Neural cell (in vitro differentiated cells): ENCODE results near the gene GPR33. TPM values are rescaled to one million over a fixed set of nuclear protein-coding genes. Genes with fewer than 3 reads are reported as not detected.

Experiments used
- H2AFZ ChIP-seq: fragments of 200-600, 300-800 bp; sonication (generic), shearing (Covaris generic); 2 replicates; pipeline ENCODE4 v1.6.0; 2014; ENCODE audit warnings: low read depth, mild to moderate bottlenecking, antibody characterized with exemption, low read length, moderate library complexity
- H3F3A ChIP-seq: fragments of 200-600 bp; shearing (Covaris generic); 2 replicates; pipeline ENCODE4 v1.6.1; 2016; ENCODE audit warnings: mild to moderate bottlenecking, moderate library complexity, mixed read lengths, antibody characterized with exemption, low read length; ENCODE audit not compliant: insufficient read depth, poor library complexity, severe bottlenecking
- H3K27ac ChIP-seq: fragments of 200-600, 300-800 bp; sonication (generic), shearing (Covaris generic); 2 replicates; pipeline ENCODE4 v1.5.1; 2014; ENCODE audit warnings: mild to moderate bottlenecking, low read length, moderate library complexity
- H3K27me3 ChIP-seq: fragments of 300-800, 200-600 bp; sonication (generic), shearing (Covaris generic); 2 replicates; pipeline ENCODE4 v1.6.0; 2014; ENCODE audit warnings: mild to moderate bottlenecking, low read depth, low read length, moderate library complexity; ENCODE audit not compliant: insufficient read depth
- H3K36me3 ChIP-seq: fragments of 300-800, 200-600 bp; sonication (generic), shearing (Covaris generic); 2 replicates; pipeline ENCODE4 v1.5.1; 2014; ENCODE audit warnings: mild to moderate bottlenecking, antibody characterized with exemption, low read length, moderate library complexity; ENCODE audit not compliant: insufficient read depth
- H3K4me2 ChIP-seq: fragments of 300-800, 200-600 bp; sonication (generic), shearing (Covaris generic); 2 replicates; pipeline ENCODE4 v1.6.0; 2014; ENCODE audit warnings: mild to moderate bottlenecking, low read length
- H3K4me3 ChIP-seq: fragments of 300-800, 200-600 bp; sonication (generic), shearing (Covaris generic); 2 replicates; pipeline ENCODE4 v1.5.1; 2014; ENCODE audit warnings: mild to moderate bottlenecking, low read length, moderate library complexity
- H3K79me2 ChIP-seq: fragments of 200-600 bp; shearing (Covaris generic); replicated peaks from 2 replicates; pipeline ENCODE4 v1.6.0; 2014; ENCODE audit warnings: mild to moderate bottlenecking, low read length, moderate library complexity; ENCODE audit not compliant: insufficient read depth
- H3K9ac ChIP-seq: fragments of 300-800, 200-600 bp; sonication (generic), shearing (Covaris generic); 2 replicates; pipeline ENCODE4 v1.6.1; 2016; ENCODE audit warnings: mild to moderate bottlenecking, low read length, mixed read lengths
- H3K9me2 ChIP-seq: fragments of 200-600 bp; shearing (Covaris generic); 2 replicates; pipeline ENCODE4 v1.6.1; 2016; ENCODE audit warnings: mild to moderate bottlenecking, low read length, mixed read lengths; ENCODE audit not compliant: insufficient read depth
- H3K9me3 ChIP-seq: fragments of 200-600, 300-800 bp; sonication (generic), shearing (Covaris generic); 2 replicates; pipeline ENCODE4 v1.6.1; 2016; ENCODE audit warnings: mild to moderate bottlenecking, mixed run types, low read length, moderate library complexity, mixed read lengths
- H4K20me1 ChIP-seq: fragments of 200-600 bp; shearing (Covaris generic); 2 replicates; pipeline ENCODE4 v1.6.1; 2016; ENCODE audit warnings: mild to moderate bottlenecking, mixed run types; ENCODE audit not compliant: insufficient read depth
- EP300 ChIP-seq: fragments of 450-650 bp; conservative IDR thresholded peaks from 2 replicates; pipeline ENCODE4 v1.6.1; 2014; ENCODE audit warnings: antibody characterized with exemption, mild to moderate bottlenecking, moderate library complexity; ENCODE audit not compliant: poor library complexity, severe bottlenecking
- EZH2 ChIP-seq: fragments of 200-600, 300-800 bp; shearing (Covaris generic), sonication (generic); IDR thresholded peaks from 2 replicates; pipeline ENCODE4 v1.6.1; 2014; ENCODE audit warnings: antibody characterized with exemption, low read length, borderline replicate concordance, mild to moderate bottlenecking; ENCODE audit not compliant: insufficient read depth, poor library complexity, severe bottlenecking
- MXI1 ChIP-seq: fragments of 450-650 bp; conservative IDR thresholded peaks from 2 replicates; pipeline ENCODE4 v1.6.1; 2014; ENCODE audit warnings: antibody characterized with exemption, mild to moderate bottlenecking; ENCODE audit not compliant: poor library complexity, severe bottlenecking
- POLR2AphosphoS5 ChIP-seq: IDR thresholded peaks from 2 replicates; pipeline ENCODE4 v1.6.1; 2012
- RAD21 ChIP-seq: fragments of 450-650 bp; conservative IDR thresholded peaks from 2 replicates; pipeline ENCODE4 v1.6.1; 2014; ENCODE audit warnings: antibody characterized with exemption, mild to moderate bottlenecking, moderate library complexity
- SMC3 ChIP-seq: fragments of 450-650 bp; conservative IDR thresholded peaks from 2 replicates; pipeline ENCODE4 v1.6.1; 2014; ENCODE audit warnings: antibody characterized with exemption, mild to moderate bottlenecking, moderate library complexity; ENCODE audit not compliant: poor library complexity
- TAF1 ChIP-seq: IDR thresholded peaks from 2 replicates; pipeline ENCODE4 v1.6.1; 2012; ENCODE audit warnings: low read depth
- polyA plus RNA-seq: library from polyadenylated mRNA; depleted of rRNA; stranded (reverse); fragments of >200 nt; gene quantifications from 2 replicates; pipeline ENCODE4 v1.2.3, GENCODE V29; 2014
- TF ChIP-seq, protein P1 (sequence below): fragments of 450-650 bp; IDR thresholded peaks from 2 replicates; pipeline ENCODE4 v1.5.1; 2014; ENCODE audit warnings: antibody characterized with exemption, mild to moderate bottlenecking, moderate library complexity; ENCODE audit not compliant: poor library complexity, severe bottlenecking
- TF ChIP-seq, protein P2 (sequence below): IDR thresholded peaks from 2 replicates; pipeline ENCODE4 v1.6.1; 2012; ENCODE audit warnings: borderline replicate concordance

Gene GPR33
- polyA plus RNA-seq, 1 donor from 2014 or later = not detected

DNA sequence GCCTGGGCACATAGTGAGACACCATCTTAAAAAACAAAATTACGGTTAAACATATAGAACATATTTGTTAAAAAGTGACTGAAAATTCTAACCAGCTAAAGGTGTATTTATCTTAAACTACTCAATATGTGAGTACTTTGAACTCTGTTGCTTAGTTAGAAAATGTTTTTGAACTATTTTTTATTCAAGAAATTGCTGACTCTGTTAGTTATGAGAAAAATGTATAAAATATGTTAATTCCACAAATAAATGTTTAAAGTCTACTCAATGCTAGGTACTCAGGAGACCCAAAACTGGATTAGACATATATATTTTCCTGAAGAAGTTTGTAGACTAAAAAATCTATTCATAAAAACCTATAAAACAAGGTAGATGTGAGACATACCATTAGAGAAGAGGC is 23.0 kb upstream of the GPR33 start:
- Histone ChIP-seq H2AFZ (no peak overlapping the region), H3K79me2 (no peaks in the 10 kb centered on the region), H4K20me1 (no peaks in the 10 kb centered on the region), H3K4me3 (no peak overlapping the region), H3K27ac (no peak overlapping the region), H3K9me3 (no peaks in the 10 kb centered on the region), H3K9ac (no peak overlapping the region), H3K9me2 (no peaks in the 10 kb centered on the region), H3K36me3 (no peaks in the 10 kb centered on the region), H3K27me3 (no peaks in the 10 kb centered on the region), H3K4me2 (no peak overlapping the region), H3F3A (no peaks in the 10 kb centered on the region)
- no peak for TF ChIP-seq MXI1

GRCh38 chr14:31510222-31510621 is 22.4 kb upstream of the GPR33 start:
- H3K9ac ChIP-seq = no peak overlapping the region
- H3K27me3 ChIP-seq = no peaks in the 10 kb centered on the region
- H2AFZ ChIP-seq = no peak overlapping the region
- no peaks in the 10 kb centered on the region for H4K20me1 ChIP-seq
- H3K9me3 ChIP-seq = no peaks in the 10 kb centered on the region
- H3K4me3 ChIP-seq = no peak overlapping the region
- TF ChIP-seq RAD21 (peak; percentile 86), POLR2AphosphoS5 (no peak), SMC3 (peak; percentile 91), TAF1 (no peak)
- TF ChIP-seq, protein P1, sequence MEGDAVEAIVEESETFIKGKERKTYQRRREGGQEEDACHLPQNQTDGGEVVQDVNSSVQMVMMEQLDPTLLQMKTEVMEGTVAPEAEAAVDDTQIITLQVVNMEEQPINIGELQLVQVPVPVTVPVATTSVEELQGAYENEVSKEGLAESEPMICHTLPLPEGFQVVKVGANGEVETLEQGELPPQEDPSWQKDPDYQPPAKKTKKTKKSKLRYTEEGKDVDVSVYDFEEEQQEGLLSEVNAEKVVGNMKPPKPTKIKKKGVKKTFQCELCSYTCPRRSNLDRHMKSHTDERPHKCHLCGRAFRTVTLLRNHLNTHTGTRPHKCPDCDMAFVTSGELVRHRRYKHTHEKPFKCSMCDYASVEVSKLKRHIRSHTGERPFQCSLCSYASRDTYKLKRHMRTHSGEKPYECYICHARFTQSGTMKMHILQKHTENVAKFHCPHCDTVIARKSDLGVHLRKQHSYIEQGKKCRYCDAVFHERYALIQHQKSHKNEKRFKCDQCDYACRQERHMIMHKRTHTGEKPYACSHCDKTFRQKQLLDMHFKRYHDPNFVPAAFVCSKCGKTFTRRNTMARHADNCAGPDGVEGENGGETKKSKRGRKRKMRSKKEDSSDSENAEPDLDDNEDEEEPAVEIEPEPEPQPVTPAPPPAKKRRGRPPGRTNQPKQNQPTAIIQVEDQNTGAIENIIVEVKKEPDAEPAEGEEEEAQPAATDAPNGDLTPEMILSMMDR = peak; percentile 79
- no peaks in the 10 kb centered on the region for H3K79me2 ChIP-seq
- no peaks in the 10 kb centered on the region for H3K36me3 ChIP-seq
- H3K4me2 ChIP-seq = no peak overlapping the region
- no peaks in the 10 kb centered on the region for H3F3A ChIP-seq
- no peak overlapping the region for H3K27ac ChIP-seq
- H3K9me2 ChIP-seq = no peaks in the 10 kb centered on the region

DNA sequence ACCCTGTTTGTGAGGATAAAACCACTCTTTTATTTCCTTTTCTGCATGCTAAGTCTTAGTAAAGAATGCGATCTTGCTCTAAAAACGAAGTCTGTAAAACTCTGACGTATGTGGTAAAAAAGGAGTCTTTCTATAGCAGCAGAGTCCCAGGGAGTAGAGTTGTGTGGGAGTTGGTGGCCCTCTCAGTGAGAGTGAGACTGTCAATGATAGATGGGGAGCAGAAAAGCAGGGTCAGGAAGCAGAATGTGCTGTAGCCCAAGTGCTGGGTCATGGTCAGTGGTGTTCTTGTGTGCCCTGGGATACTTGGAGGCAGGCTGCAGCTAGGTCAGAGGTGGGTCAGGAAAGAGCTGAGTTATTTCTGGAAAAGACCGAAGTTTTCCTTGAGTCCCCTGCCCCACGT is 20.3 kb upstream of the GPR33 start:
- H2AFZ ChIP-seq = no peak overlapping the region
- H4K20me1 ChIP-seq = no peaks in the 10 kb centered on the region
- no peaks in the 10 kb centered on the region for H3K79me2 ChIP-seq

More for the DNA sequence above, 20.3 kb upstream of the GPR33 start:
- H3K9ac ChIP-seq = no peak overlapping the region
- no peaks in the 10 kb centered on the region for H3K9me3 ChIP-seq
- H3K4me3 ChIP-seq = no peak overlapping the region
- TF ChIP-seq EZH2 (no peak), TAF1 (no peak), EP300 (no peak), POLR2AphosphoS5 (no peak), MXI1 (no peak), SMC3 (no peak), RAD21 (no peak)
- TF ChIP-seq, protein P1 = no peak
- TF ChIP-seq, protein P2, sequence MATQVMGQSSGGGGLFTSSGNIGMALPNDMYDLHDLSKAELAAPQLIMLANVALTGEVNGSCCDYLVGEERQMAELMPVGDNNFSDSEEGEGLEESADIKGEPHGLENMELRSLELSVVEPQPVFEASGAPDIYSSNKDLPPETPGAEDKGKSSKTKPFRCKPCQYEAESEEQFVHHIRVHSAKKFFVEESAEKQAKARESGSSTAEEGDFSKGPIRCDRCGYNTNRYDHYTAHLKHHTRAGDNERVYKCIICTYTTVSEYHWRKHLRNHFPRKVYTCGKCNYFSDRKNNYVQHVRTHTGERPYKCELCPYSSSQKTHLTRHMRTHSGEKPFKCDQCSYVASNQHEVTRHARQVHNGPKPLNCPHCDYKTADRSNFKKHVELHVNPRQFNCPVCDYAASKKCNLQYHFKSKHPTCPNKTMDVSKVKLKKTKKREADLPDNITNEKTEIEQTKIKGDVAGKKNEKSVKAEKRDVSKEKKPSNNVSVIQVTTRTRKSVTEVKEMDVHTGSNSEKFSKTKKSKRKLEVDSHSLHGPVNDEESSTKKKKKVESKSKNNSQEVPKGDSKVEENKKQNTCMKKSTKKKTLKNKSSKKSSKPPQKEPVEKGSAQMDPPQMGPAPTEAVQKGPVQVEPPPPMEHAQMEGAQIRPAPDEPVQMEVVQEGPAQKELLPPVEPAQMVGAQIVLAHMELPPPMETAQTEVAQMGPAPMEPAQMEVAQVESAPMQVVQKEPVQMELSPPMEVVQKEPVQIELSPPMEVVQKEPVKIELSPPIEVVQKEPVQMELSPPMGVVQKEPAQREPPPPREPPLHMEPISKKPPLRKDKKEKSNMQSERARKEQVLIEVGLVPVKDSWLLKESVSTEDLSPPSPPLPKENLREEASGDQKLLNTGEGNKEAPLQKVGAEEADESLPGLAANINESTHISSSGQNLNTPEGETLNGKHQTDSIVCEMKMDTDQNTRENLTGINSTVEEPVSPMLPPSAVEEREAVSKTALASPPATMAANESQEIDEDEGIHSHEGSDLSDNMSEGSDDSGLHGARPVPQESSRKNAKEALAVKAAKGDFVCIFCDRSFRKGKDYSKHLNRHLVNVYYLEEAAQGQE = no peak
- no peaks in the 10 kb centered on the region for H3K27me3 ChIP-seq
- no peak overlapping the region for H3K4me2 ChIP-seq
- H3K36me3 ChIP-seq = no peaks in the 10 kb centered on the region
- H3K27ac ChIP-seq = no peak overlapping the region
- H3F3A ChIP-seq = no peaks in the 10 kb centered on the region
- H3K9me2 ChIP-seq = no peaks in the 10 kb centered on the region
